ENCODE data around the gene TMEM91.
A peak's percentile ranks its signal among the peaks of the same experiment; 100 is the strongest.
"Not testable (repeated sequence)": the region's sequence is repeated elsewhere in the genome, so short reads cannot be mapped to it uniquely, and the experiment has no call there.

Gene TMEM91

GRCh38 chr19:41377977-41378709 is 1.8 kb downstream of the TMEM91 start:
- DNase-seq (ENCODE audit: low spot score): no peak

GRCh38 chr19:41381536-41381935 is 5.2 kb downstream of the TMEM91 start:
- not testable (repeated sequence) for DNase-seq (ENCODE audit: low spot score)

- no peak for DNase-seq (ENCODE audit: low spot score)
Observed at GRCh38 chr19:41384351-41384750, 8.0 kb downstream of the TMEM91 start.

- DNase-seq (ENCODE audit: low spot score): no peak
Observed at GRCh38 chr19:41386442-41386841, 10.1 kb downstream of the TMEM91 start.

- no peak for DNase-seq (ENCODE audit: low spot score)
Observed at GRCh38 chr19:41391618-41392017, 15.3 kb downstream of the TMEM91 start.

GRCh38 chr19:41392775-41393174 is 16.4 kb downstream of the TMEM91 start:
- no peak for DNase-seq (ENCODE audit: low spot score)

- no peak for DNase-seq (ENCODE audit: low spot score)
Observed at GRCh38 chr19:41395355-41395754, 19.0 kb downstream of the TMEM91 start.

GRCh38 chr19:41397086-41398049 is 21.0 kb downstream of the TMEM91 start, which contains the start of the genes BCKDHA and EXOSC5:
BCKDHA (plus strand) TSS chr19:41397818; CDS start chr19:41397828, 10 bp downstream.
EXOSC5 (minus strand) TSS chr19:41397359; CDS start chr19:41397328, 31 bp downstream.
- peak; percentile 99 for DNase-seq (ENCODE audit: low spot score)

GRCh38 chr19:41398050-41398418 is 21.7 kb downstream of the TMEM91 start:
- DNase-seq (ENCODE audit: low spot score): no peak

GRCh38 chr19:41398598-41398997 is 22.3 kb downstream of the TMEM91 start:
- no peak for DNase-seq (ENCODE audit: low spot score)

GRCh38 chr19:41399091-41399490 is 22.8 kb downstream of the TMEM91 start:
- no peak for DNase-seq (ENCODE audit: low spot score)

- DNase-seq (ENCODE audit: low spot score): no peak
Observed at GRCh38 chr19:41399525-41399924, 23.2 kb downstream of the TMEM91 start.

GRCh38 chr19:41401483-41401882 is 25.1 kb downstream of the TMEM91 start:
- DNase-seq (ENCODE audit: low spot score): no peak

- no peak for DNase-seq (ENCODE audit: low spot score)
Observed at GRCh38 chr19:41402010-41402409, 25.7 kb downstream of the TMEM91 start.

- DNase-seq (ENCODE audit: low spot score): no peak
Observed at GRCh38 chr19:41403181-41403970, 27.0 kb downstream of the TMEM91 start.

- DNase-seq (ENCODE audit: low spot score): no peak
Observed at GRCh38 chr19:41405776-41406175, 29.4 kb downstream of the TMEM91 start.

- DNase-seq (ENCODE audit: low spot score): no peak
Observed at GRCh38 chr19:41407271-41407670, 30.9 kb downstream of the TMEM91 start.

GRCh38 chr19:41408256-41408655 is 31.9 kb downstream of the TMEM91 start:
- DNase-seq (ENCODE audit: low spot score): no peak

- not testable (repeated sequence) for DNase-seq (ENCODE audit: low spot score)
Observed at GRCh38 chr19:41408846-41409245, 32.5 kb downstream of the TMEM91 start.

GRCh38 chr19:41409288-41409687 is 33.0 kb downstream of the TMEM91 start:
- no peak for DNase-seq (ENCODE audit: low spot score)

- no peak for DNase-seq (ENCODE audit: low spot score)
Observed at GRCh38 chr19:41410336-41411054, 34.2 kb downstream of the TMEM91 start.
